HG03139 (cell line): Measurements from ENCODE around the gene LATS2.

Experiments used
- ATAC-seq: cut with Tn5 transposase; IDR thresholded peaks from one replicate; pipeline ENCODE4 v1.9.1; 2021; ENCODE audit not compliant: unreplicated experiment

Gene LATS2

DNA sequence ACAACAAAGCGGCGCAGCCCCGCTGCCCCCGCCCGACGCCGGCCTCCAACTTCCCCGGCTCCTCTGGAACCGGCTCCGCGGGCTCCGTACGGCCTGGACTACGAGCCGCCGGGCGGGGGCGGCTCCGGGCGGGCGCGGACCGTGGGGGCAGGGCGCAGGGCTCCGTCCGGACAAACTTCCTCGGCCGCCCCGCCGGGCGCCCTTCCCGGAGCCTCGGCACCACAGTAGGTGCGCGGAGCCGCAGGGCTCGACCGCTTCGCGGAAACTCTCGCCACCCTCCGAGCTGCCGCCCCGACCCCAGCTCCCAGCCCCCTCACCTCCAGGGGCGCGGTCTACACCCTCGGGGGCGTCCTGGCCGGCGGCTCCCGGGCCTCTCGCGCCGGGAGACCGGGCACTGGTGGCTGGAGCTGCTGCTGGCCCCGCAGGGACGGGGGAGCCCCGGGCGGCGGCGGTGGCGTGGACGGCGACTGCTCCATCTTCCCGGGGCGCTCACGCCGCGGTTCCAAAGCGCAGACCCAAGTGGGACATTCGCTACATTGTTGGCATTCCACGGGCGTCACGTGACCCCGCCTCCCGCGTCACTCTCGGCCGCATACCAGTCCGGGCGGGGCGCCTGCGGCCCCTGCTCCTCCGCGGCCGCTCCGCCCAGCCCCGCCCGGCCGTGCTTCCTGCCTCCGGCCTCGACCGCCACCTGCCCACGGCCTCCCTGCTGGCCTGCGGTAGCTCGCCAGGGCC lies at the start of gene LATS2:
LATS2 (minus strand) TSS at position 558 of the 735 bp plus-strand sequence. CDS start 15,560 bp downstream, outside the sequence.
- ATAC-seq = peak; percentile 87

DNA sequence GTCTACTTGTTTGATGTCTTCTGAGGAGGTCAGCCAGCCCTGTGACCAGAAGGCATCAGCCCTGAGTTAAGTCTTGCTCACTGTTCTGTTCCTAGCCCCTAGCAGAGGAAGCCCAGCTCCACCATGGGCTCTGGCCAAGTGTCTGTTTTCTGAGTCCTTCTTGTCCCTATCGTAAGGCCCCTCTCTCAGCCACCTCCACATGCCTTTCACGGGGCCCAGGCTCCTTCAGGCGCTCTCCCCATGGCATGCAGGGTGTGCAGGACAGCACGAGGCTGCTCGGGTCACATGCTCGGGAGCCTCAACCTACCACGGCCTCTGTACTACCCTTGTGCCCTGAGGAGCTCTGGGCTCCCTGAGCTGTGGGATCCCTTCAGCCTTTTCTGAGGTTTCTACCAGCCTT lies 47.8 kb upstream of the LATS2 start:
- ATAC-seq = no peak

DNA sequence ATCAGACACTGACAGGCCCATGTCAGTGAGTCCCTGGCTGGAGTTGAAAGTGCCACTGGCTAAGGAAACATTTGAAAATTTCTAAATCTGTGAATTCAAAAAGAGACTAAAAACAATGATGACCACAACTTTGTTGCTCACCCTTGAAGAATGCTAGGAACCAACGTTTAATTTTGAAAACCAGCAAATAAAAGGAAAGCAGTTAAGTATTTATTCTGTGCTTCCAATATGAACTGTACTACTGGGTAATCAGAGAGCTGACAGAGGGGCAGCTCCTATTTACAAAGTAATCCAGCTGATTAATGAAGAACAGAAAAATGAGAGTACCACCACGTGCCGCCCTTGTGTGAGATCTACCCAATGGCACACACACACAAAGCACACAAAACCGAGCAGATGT lies 44.7 kb upstream of the LATS2 start:
- no peak for ATAC-seq

- no peak for ATAC-seq
Observed at GRCh38 chr13:21104199-21105019, 43.0 kb upstream of the LATS2 start.

- ATAC-seq = no peak
Observed at GRCh38 chr13:21101865-21102576, 40.6 kb upstream of the LATS2 start.

DNA sequence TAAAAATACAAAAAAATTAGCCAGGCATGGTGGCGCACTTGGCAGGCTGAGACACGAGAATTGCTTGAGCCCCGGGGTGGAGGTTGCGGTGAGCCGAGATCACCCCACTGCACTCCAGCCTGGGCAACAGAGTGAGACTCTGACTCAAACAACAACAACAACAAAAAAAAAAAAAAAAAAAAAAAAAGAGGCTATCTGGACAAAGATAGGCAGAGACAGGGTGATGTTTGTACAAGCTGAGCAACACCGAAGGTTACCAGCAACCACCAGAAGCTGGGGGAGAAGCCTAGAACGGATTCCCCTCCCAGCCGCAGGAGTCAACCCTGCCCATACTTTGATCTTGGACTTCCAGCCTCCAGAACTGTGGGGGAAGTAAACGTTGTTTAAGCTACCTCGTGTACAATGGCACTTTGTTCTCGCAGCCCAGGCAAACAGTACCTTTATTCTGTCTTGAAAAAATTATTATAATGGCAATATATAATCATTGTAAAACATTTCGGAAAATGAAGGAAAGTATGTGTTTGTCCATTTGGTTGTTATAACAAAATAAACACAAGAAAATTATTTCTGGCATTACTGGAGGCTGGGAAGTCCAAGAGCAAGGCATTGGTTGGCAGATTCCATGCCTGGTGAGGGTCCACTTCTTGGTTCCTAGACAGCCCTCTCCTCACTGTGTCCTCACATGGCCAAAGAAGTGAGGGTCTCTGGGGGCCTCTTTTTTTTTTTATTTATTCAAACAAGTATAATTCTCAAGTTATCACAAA lies 39.8 kb upstream of the LATS2 start:
- ATAC-seq = no peak

- no peak for ATAC-seq
Observed at GRCh38 chr13:21100211-21100610, 38.8 kb upstream of the LATS2 start.

- ATAC-seq = no peak
Observed at GRCh38 chr13:21095311-21095710, 33.9 kb upstream of the LATS2 start.

DNA sequence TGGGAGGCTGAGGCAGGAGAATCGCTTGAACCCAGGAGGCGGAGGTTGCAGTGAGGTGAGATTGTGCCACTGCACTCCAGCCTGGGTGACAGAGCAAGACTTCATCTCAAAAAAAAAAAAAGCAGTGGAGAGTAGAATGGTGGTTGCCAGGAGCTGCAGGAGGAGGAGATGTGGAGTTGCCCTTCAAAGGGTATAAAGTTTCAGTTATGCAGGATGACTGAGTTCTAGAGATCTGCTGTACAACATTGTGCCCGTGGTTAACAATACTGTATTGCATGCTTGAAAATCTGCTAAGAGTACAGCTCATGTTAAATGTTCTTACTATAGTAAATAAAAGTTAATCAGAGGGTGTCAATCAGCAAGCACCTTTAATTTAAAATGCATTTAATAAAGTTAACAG lies 28.4 kb upstream of the LATS2 start:
- ATAC-seq = no peak

DNA sequence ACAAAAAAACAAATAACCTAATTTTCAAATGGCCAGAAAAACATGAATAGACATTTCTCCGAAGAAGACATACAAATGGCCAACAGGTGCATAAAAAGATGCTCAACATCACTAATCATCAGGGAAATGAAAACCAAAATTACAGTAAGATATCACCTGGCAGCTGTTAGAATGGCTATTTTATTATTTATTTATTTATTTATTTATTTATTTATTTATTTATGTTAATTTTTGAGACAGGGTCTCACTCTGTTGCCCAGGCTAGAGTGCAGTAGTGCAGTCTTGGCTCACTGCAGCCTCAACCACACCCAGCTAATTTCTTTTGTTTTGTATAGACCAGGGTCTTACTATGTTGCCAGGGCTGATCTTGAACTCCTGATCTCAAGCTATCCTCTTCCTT lies 27.1 kb upstream of the LATS2 start:
- no peak for ATAC-seq

GRCh38 chr13:21086929-21087328 lies 25.5 kb upstream of the LATS2 start:
- no peak for ATAC-seq

- ATAC-seq = no peak
Observed at GRCh38 chr13:21081926-21082325, 20.5 kb upstream of the LATS2 start.

- ATAC-seq = no peak
Observed at GRCh38 chr13:21080593-21080891, 19.2 kb upstream of the LATS2 start.

GRCh38 chr13:21079761-21080592 lies 18.6 kb upstream of the LATS2 start:
- ATAC-seq = no peak

GRCh38 chr13:21079221-21079620 lies 17.8 kb upstream of the LATS2 start:
- no peak for ATAC-seq

GRCh38 chr13:21078501-21078900 lies 17.1 kb upstream of the LATS2 start:
- no peak for ATAC-seq

GRCh38 chr13:21077788-21078353 lies 16.5 kb upstream of the LATS2 start:
- no peak for ATAC-seq

DNA sequence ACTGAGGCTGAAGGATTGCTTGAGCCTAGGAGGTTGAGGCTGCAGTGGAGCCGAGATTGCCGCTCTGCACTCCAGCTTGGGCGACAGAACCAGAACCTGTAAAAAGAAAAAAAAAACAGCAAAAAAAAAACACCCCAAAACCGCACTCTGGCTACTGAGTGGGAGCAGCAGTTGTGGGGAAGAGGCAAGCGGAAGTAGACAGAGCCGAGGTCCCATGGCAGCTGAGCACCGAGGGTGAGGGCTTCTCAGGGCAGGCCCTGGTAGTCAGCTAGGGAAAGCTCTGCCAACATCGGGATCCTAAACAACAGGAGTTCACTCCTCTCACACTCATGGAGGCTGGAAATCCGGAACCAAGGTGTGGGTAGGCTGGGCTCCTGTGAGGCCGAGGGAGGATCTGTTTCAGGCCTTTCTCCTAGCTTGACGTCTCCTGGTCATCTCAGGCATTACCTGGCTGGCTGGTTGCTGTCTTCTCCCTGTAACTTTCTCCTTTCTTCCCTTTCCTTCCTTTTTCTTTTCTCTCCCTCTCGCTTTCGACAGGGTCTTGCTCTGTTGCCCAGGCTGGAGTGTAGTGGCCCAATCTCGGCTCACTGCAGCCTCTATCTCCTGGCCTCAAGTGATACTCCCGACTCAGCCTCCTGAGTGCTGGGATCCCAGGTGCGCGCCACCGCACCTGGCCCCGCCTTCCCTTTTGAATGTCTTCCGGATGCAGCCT lies 15.8 kb upstream of the LATS2 start:
- no peak for ATAC-seq

GRCh38 chr13:21076253-21076652 lies 14.9 kb upstream of the LATS2 start:
- ATAC-seq = no peak
